Putamen (tissue), 1 donor: Measurements from ENCODE around the gene PAIP1.
A peak's percentile ranks its signal among the peaks of the same experiment; 100 is the strongest.
"Not testable (repeated sequence)": the region's sequence is repeated elsewhere in the genome, so short reads cannot be mapped to it uniquely, and the experiment has no call there.

Experiments
- DNase-seq: peaks from one replicate; pipeline ENCODE4 v3.0.0-alpha.2; 2016; ENCODE audit warnings: low spot score

PAIP1 gene, protein sequence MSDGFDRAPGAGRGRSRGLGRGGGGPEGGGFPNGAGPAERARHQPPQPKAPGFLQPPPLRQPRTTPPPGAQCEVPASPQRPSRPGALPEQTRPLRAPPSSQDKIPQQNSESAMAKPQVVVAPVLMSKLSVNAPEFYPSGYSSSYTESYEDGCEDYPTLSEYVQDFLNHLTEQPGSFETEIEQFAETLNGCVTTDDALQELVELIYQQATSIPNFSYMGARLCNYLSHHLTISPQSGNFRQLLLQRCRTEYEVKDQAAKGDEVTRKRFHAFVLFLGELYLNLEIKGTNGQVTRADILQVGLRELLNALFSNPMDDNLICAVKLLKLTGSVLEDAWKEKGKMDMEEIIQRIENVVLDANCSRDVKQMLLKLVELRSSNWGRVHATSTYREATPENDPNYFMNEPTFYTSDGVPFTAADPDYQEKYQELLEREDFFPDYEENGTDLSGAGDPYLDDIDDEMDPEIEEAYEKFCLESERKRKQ

DNA sequence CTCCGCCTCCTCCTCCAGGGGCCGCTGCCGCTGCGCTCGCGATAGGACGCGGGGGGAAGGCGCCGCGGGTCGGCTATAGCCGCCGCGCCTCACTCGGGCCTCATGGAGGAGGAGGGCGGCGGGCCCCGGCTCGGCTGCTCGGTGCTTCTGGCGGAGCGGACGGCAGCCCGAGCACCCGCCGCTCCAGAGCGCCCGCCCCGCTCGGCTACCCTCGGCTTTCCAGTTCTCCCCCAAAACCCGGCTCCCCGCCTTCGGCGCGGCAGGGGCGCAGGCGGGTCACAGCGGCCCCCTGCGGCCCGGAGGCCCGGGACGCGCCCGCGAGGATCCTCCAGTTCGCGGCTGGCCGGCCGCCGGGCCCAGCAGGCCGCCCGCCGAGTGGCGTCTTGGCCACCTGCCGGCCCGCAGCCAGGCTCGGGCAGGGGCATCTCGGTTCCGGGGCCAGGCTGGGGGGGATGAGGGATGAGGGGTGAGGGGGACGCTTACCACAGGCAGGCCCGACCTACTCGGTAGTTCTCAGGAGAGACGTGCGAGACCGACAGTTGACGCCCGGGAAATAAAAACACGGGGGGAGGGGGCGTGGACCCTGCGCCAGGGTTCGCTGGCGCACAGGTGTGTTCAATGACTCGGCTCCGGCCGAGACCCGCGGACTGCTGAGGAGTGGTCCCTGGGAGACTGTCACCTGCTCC, at the start of gene PAIP1:
Gene PAIP1, minus strand, starts transcription at position 221 of the 686 bp plus-strand sequence. CDS start 231 bp downstream, outside the sequence.
- DNase-seq = peak; percentile 81

DNA sequence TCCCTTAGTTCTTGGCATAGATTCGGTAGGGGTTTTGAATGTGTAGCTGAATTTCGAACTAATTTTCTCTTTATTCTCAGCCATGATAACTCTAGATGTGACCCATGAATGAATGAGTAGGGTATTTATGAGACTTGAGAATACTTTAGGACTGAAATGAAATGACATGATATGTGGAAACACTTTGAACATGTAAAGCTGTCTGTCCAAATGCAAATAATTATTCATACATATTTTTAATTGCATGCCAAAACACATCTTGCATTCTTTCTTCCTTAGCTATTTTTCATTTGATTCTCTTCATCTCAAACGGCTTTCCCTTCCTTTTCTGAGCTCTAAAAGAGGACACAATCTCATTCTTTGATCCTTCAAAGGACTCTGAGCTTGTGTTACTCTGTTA, 49.5 kb upstream of the PAIP1 start:
- DNase-seq = no peak

DNA sequence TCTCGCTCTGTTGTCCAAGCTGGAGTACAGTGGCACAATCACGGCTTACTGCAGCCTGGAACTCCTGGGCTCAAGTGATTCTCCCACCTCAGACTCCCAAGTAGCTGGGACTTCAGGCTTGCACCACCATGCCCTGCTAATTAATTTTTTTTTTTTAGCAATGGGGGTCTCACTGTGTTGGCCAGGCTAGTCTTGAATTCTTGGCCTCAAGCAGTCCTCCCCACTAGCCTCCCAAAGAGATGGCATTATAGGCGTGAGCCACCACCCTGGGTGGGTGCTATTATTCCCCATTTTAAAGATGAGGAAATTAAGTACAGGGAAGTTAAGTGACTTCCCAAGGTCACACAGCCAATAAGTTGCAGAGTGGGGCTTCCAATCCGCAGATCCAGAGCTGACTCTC, 47.8 kb upstream of the PAIP1 start:
- no peak for DNase-seq

DNA sequence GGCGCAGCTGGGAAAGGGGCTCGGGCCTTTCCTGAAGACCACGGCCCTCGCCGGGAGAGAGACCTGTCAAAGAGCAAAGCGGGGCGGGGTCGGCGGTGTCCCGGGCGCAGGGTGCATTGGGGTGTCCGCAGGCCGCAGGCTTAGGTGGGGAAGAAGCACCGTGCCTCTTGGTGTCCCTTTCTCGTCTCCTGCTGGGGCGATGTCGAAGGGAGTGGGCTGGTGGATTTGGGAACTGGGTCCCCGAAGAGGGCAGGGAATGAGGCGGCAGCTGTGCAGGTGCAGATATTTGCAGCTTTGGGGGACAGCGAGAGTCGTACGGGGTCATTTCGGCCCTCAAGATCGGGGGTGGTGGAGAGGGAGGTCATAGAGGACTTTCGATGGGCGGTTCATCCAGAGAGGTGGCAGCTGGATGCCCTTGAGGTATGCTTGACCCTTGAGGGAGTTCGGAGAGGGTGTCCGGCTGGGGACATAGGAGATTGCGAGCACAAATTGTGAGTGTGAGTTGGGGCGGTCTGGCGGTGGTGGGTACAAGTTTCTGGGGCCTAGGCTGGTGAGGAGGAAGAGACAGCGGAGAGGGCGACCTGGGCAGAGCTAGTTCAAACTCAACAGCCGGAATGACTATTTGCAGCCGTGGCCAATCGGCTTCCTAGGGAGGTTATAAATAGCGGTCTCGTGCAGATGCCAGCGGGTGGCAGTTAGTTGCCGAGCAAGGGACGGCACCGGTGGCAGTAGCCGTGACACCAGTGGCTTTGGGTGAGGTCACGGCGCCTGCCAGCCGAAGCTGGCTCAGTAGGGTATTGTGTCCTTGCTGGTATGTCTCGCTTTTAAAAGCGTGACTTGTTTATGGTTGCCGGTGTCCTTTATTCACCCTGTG, 46.7 kb upstream of the PAIP1 start:
- peak; percentile 53 for DNase-seq

DNA sequence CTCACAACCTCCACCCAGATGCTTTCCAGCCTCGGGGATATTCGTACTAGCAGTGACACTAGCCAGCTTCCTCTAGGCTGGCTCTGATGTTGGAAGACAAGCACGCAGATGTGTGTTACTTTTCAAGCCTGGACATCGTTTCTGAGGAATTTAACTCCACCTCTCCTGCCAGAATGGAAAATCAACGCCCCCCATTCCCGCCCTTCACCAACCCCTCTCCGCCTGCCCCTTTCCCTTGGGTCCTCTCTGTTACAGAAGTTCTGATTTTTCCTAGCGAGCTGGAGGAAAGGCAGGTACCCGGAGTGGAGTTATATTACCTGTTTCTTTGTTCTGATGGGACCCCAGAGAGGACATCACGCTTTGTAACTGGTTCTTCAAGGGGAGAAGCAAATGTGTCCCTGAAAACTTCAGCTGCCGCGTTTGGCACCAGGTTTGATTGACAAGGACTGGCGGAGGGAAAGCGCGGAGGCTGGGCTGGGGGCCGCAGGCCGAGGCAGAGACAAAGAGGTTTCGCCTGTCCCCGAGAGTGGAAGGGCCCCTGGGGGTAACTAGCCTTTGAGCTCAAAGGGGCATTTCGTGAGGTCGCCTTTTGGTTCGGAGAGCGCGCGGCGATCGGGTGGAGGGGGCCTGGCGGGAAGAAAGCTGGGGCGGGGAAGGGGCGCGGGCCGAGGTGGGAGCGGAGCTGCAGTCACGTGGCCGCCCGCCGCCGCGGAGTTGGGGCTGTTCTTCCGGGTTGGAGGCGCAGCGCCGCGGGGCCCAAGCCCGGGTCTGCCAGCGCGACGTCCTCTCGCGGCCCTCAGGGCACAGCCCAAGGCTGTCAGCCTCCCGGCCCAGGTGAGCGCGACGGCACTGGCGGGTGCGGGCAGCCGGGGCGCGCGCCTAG, 45.8 kb upstream of the PAIP1 start, which contains the start of gene NNT:
Gene NNT, plus strand, starts transcription at position 720 of the 883 bp plus-strand sequence. CDS start 6,016 bp downstream, outside the sequence.
- peak; percentile 73 for DNase-seq

DNA sequence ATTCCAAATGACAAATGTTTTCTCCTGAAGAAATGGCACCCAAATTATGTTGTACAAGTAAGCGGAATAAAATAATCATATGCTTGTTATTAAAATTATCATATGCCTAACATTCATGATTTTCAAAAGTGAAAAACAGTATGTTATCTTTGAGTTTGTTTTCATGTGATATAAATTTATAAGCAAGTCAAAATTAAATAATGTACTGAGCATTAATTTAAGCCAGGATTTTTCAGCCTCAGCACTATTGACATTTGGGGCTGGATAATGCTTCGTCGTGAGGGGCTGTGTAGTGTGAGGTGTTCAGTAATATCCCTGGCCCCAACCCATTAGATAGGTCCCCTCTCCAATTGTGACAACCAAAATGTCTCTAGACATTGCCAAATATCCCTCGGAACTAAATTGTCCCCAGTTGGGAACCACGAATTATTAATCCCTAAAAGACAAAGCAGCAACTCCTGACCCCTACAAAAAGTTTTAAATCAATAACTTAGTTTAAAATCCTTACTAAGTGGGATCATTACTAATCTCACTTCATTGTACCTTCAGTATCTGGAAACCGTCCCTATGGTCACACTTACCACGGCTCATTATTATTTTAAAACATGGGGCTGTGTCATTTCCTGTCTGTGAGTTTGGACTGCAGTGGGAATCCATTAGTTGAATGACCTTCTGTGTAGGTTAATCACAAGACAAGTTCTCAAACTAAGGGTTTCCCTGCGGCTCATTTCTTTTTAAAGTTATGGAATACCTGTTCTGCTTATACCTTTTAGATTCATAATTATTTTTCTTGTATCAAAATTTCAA, 44.8 kb upstream of the PAIP1 start:
- no peak for DNase-seq

DNA sequence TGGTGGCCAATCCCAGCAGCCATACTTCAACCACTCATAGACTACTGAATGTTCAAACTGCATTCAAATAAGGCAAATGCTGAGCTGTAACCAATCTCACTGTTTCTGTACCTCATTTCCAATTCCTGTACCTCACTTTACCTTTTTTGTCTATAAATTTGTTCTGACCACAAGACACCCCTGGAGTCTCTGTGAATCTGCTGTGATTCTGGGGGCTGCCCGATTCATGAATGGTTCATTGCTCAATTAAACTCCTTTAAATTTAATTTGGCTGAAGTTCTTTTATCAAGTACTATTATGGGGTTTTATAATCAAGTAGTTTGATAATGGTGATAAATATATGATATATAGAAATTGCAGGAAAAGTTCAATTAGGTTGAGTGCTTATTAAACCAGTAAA, 42.0 kb upstream of the PAIP1 start:
- not testable (repeated sequence) for DNase-seq

DNA sequence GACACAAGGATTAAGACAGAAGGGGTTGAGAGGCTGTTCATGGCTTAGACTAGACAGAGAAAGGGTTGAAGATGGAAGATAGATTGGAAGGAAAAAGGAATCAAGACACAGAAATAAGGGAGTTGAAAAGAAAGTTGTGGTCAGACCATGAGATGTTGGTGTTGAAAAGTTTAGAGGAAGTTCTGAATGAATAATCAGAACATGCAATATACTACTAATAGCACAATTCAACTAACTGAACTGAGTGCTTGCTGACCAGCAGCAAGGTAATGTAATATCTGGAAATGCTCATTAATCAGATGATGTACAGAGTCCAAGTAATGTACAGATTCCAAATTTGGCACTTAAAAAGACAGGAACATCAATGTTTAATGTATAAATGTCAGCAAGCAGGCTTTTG, 35.5 kb upstream of the PAIP1 start:
- DNase-seq = no peak

DNA sequence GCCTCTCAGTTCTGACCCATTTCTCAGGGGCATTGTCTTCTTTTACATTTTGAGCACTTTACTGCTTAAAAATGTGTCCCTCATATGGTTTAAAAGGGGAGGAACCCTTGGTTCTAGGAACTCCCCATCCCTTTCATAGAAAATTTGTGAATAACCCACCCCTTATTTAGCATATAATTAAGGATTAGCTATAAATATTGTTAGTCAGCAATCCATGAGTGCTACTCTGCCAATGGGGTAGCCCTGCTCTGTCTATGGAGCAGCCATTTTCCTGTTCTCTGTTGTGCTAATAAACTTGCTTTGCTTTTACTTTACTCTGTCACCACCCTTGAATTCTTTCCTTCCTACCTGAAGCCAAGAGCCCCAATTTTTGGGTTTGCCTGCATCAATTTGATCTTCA, 33.8 kb upstream of the PAIP1 start:
- DNase-seq = no peak

DNA sequence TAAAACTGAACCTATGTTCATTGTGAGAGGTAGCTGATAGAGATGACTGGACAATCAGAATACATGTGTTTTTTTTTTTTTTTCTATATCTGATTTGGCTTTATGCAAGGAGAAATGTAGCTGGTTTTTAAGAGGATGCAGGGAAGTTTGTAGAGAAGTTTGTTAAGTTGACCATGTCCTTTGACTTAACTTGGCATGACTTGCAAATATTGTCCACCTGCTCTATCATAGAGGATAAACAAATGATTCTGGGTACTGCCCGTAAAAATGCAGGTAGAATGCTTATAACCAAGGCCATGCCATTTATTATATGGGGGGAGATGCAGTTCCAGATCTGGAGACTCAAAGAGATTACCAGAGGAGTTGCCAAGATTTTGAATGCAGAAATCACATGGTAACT, 32.4 kb upstream of the PAIP1 start:
- DNase-seq = no peak

DNA sequence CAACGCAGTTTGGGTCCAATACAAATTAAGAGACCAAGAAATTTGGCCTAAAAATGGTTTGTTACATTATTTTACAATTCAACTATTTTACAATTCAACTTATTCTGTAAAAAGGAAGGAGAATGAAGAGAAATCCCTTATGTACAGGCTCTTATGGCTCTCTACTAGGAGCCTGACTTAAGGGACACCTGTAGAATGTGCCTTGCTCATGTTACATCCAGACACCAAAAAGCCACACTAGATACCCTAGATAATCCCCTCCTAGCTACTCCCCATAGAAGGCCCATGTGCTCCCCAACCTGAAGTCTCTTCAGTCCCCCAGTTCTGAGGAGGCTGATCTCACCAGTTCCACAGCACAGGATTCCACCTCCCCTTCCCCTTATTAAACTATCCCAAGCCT, 32.0 kb upstream of the PAIP1 start:
- DNase-seq = no peak

DNA sequence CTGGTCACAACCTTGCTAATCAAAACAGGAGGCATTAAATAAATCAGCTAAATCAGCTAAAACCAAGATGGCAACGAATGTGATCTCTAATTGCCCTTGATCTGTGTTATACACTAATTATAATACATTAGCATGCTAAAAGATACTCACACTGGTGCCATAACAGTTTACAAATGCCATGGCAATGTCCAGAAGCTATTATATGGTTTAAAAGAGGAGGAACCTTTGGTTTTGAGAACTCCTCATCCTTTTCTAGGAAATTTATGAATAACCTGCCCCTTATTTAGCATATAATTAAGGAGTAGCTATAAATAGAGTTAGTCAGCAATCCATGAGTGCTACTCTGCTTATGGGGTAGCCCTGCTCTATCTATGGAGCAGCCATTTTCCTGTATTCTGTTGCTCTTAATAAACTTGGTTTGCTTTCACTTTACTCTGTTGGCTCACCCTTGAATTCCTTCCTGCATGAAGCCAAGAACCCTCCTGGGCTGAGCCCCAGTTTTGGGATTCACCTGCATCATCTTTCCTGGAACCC, 27.4 kb upstream of the PAIP1 start:
- no peak for DNase-seq

DNA sequence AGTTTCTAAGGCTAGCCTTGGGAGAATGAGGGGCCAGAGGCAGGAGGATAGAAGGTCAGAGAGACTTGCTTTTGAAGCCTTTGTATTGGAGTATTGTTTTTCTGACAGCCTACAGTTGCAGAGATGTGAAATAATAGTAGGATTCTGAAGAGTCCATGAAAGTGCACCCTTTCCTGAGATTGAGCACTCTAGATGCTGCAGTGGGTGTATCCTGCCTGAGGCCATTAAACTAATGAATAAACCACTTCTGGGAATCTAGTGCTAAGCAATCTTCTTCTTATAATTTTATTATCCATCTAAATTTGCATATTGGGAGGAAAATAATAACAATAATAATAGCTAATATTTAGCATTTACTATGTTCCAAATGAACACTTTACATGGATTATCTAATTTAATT, 26.8 kb upstream of the PAIP1 start:
- DNase-seq = no peak

DNA sequence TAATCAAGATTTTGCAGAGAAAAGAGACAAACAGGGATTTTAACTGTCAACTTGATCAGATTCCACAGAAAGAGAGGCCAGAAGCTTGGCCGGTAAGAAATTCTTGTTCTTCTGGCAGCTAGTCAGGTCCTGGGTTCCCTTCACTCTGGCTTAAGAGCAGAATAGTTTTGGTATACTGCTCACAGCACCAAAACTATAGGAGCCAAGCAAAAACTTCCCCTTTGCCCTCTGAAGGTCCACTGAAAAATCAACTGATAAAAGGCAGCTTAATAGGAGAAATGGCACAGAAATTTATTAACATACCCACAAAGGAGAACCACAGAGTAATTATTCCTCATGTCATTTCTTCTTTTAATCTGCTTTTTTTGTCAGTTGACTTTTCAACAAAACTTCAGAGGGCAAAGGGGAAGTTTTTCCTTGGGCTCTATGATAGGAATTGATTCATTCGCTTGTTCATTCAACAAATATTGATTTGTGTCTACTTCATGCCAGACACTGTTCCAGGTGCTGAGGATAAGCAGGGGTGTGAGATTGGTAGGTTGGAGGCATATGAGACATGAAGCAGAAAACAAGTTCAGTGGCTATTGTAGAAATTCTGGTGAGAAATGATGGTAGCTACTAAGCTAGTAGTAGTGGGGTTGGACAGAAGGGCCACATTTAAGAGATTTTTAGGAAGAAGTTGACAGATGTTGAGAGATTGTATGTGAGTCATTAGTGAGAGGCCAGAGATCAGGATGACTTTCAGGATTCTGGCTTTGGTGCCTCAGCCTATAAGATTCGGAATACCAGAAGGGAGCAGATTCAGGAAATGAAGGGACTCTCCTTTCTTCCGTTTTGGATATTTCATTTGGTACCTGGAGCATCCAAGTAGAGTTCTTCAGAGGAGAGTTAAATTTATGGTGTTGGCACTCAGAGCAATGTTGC, 25.5 kb upstream of the PAIP1 start:
- DNase-seq = no peak

DNA sequence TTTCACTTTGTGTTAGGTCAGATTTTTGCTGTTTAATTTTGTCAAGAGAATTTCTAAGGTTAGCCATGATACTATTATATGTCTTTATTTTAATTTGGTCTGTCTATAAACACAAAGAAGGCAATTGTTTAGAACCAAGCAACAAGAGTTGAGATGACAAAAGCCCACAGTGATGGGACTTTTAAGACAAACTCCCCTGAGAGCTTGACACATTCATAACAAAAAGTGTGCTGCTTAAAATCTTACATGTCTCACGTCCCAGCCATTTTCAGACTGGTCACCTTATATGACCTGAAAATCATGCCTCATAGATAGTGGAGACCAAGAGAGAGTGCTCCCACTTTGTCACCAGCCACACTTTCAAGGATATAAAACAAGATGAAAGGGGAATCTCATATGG, 24.5 kb upstream of the PAIP1 start:
- DNase-seq = no peak

DNA sequence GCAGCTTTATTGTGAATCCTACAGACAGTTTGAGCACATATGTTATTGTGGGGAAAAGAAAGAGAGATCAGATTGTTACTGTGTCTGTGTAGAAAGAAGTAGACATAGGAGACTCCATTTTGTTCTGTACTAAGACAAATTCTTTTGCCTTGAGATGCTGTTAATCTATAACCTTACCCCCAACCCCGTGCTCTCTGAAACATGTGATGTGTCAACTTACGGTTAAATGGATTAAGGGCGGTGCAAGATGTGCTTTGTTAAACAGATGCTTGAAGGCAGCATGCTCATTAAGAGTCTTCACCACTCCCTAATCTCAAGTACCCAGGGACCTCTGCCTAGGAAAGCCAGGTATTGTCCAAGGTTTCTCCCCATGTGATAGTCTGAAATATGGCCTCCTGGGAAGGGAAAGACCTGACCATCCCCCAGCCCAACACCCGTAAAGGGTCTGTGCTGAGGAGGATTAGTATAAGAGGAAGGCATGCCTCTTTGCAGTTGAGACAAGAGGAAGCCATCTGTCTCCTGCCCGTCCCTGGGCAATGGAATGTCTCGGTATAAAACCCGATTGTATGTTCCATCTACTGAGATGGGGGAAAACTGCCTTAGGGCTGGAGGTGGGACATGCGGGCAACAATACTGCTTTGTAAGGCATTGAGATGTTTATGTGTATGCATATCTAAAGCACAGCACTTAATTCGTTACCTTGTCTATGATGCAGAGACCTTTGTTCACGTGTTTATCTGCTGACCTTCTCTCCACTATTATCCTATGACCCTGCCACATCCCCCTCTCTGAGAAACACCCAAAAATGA, 23.7 kb upstream of the PAIP1 start:
- DNase-seq = not testable (repeated sequence)

DNA sequence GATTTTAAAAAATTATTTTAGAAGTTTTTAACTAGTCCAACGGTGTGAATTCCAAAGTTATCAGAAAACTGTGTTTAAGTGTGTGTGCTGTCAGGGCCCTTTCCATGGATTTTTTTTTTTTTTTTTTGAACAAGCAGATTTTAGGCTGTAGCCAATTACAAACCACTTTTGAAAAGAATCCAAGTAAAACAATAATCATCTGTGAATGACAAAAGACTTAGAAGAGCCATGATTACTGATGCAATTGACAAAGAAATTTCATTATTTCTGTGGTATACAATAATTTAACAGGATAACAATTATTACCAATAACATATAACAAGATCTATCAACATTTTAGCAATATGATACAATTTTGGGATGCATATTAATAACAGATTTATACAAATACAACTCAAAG, 16.2 kb upstream of the PAIP1 start:
- DNase-seq = no peak

DNA sequence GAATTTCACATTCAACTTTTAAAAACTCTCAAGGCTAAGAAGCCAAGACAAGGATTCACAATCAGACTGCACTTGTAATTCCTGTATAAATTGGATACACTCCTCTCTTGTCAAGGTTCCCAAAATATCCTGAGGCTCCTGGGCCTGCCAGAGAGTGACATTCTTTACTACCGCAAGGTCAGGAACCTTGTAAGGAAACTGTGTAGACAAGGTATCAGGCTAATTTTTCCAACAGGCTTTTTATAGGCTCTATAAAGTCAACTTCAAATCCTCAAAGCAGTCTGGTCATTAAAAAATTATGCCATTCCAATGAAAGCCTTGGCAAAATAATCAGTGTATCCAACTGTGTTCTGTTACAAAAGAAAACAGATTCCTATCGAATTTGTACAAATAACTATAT, 15.5 kb upstream of the PAIP1 start:
- DNase-seq = no peak
